ENCODE results near the gene C1orf87.

The C1orf87 gene, protein sequence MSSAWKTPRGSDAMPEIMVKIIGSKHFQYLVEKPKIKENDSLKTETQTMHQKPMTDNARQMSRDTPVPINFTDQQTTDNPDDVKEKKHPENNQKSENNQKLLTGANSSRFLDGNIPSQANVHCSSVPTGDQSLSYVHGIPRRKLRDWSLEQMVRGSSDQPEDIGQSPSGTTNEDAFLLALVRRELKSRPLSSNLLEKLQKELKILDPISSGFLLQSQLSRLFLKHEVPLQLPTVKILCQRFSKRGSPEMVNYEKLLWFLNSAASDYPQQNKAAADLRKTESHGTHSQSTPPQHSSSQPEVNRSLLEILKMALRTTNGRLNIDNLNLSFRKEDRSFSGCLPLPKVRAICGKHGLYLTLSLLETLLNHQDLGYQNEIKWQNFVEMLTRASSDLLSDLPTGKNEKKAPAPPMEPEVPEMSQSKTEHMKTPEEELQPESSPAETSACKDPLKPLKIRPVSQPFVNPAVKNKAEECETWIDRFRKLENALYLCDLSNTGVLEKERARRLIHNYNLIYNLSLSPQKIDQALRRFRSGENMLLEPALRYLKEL

GRCh38 chr1:60073605-60074278 is at the start of gene C1orf87:
C1orf87 (minus strand) TSS chr1:60073770; CDS start chr1:60072643, 1,127 bp downstream.
- FAIRE-seq = no peak

GRCh38 chr1:60118085-60118484 is 44.5 kb upstream of the C1orf87 start:
- FAIRE-seq = no peak

- FAIRE-seq = no peak
These were observed 41.3 kb upstream of the C1orf87 start for GRCh38 chr1:60114745-60115318.

DNA sequence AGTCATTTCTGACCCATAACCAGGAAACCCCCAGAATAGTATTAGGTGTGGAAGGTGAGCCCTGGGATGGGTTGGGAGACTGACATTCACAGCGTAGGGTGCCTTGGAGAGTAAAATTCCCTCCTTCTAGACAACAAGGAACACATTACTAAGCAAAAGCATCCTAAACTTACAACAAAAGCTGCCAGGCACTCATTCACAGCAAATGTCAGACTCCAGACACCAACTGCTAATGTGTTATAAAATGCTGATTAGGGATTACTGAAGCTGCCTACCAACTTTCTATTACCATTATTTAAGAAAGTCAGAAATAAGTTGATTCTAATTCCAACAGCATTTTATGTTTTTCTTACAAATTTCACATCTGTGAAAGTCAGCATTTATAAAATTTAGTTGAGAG is 40.0 kb upstream of the C1orf87 start:
- no peak for FAIRE-seq

DNA sequence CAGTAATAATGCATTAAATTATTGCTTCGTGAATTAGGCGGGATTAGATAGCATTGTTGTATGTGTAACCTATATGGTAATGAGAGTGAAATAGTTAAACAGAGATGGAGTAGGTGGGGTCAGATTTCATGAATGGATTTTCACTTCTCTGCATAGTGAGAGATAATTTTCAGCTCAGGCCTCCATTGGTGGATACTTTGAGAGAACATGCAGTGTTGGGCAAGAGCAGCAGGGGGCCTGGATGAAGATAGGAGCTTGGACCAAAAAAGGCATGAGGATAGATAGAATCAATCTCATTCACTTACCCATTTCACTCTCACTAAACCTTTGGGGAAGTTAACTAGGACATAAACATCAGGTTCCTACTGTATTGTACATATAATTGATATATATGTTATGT is 39.5 kb upstream of the C1orf87 start:
- no peak for FAIRE-seq

DNA sequence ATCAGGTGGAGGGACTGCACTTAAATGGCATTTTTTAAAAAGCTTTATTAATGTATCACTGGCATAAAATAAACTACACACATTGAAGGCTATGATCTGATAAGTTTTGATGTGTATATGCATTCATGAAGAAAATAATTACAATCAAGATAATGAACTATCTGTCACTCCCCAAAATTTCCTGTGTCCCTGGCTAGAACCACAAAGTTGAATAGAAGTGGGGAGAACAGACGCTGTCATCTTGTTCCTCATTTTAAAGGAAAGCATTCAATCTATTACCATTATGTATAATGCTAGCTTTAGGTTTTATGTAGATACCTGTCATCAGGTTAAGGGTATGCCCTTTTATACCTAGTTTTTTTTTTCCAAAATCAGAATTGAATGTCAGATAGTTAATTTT is 38.1 kb upstream of the C1orf87 start:
- FAIRE-seq = no peak

GRCh38 chr1:60111118-60111517 is 37.5 kb upstream of the C1orf87 start:
- no peak for FAIRE-seq

- FAIRE-seq = no peak
These were observed 34.6 kb upstream of the C1orf87 start for GRCh38 chr1:60108196-60108595.

DNA sequence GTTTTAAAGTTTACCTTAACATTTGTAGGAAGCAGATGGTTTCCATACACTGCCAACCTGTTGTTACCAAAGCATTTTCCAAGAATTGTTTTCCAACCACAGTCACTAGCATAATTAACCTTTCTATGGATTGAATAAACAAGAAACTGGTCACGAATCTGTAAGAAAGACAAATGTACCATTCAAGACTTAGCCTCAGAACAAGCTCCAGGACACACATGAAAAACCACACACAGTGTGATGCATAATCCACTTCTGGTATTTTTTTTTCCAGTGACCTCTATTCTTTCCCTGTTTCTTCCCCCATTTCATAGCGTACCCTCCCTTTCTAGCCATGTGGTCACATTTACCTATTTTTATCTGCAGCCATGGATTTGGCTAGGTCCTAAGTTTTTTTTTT is 29.6 kb upstream of the C1orf87 start:
- FAIRE-seq = no peak

DNA sequence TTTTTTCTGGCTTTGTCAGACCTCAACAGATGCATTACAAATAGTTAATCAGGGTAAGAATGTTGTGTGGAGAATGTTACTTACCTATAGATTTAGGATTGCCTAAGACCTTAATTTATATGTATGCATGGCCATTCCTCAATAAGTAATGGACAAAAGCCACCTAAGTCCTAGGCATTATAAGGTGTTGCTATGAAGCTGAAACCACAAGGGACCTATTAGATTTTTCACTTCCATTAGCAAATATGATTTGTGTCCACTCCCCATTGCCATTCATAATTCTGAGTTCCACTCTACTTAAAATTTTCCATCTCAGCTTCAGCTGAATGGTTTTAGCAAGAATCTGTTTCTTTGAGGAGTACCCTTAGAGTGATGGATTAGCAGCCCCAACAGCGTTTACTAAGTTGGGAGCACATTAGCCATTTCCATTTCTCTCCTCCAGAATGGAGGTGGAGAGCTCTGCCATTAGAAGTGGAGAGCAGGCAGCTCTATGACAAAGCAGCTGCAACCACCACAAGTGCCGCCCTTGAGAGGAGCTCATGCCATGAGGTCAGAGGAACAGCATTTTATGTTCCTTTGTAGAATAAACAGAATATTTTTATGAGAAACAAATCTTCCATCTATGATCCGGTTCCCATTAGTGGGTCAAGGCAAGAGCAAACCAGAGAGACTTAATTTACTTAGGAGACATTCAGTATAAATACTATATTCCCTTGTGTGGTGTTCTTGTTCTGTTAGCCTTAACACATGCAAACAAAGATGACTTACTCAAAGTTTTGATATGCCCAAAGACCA is 28.9 kb upstream of the C1orf87 start:
- no peak for FAIRE-seq

- no peak for FAIRE-seq
These were observed 27.9 kb upstream of the C1orf87 start for GRCh38 chr1:60101516-60101915.

DNA sequence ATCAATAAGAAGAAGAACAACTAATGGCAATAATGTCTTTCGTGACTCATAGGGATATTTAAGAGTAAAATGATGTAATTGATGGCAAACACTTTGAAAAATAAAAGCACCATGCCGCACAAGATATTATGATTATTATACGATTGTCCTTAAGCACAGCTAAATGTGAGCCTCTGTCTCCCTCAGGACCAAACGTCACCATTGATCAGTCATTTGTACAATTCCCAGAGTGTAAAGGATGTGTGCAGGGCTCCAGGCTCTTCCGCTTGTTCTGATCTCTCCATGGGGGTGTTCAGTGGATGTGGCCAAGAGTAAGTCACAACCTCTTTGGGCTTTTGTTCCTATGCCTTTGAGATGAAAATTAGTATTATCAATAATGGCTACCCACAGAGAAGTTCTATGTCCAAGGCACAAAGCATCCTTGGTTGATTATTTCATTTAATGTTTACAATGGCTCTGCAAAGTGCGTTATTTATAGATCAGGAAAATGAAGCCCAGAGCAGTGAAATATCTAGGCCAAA is 17.7 kb upstream of the C1orf87 start:
- FAIRE-seq = no peak

- no peak for FAIRE-seq
These were observed 17.1 kb upstream of the C1orf87 start for GRCh38 chr1:60090655-60091054.

DNA sequence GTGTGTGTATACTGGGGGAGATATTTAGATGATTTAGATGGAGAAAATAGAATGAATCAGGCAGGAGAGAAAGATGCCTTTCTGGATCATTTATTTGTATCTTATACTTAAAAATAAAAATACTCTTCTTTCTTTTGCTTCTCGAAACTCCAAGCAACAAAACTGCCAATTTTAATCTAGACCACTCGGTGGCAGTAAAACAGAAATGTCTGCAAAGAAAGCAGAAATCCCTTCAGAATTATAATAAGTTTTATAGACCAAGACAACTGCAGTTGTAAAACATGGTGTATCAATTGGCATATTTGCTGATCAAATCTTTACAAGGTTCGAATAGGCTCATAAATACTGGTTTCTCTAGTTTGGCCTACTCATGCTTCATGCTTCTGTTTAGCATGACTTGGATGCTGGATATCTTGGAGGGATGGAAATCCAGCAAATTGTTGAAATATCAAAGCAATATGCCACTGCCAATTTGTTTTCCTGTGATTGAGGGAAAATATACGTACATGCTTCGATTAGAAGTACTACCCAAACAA is 15.1 kb upstream of the C1orf87 start:
- FAIRE-seq = no peak

DNA sequence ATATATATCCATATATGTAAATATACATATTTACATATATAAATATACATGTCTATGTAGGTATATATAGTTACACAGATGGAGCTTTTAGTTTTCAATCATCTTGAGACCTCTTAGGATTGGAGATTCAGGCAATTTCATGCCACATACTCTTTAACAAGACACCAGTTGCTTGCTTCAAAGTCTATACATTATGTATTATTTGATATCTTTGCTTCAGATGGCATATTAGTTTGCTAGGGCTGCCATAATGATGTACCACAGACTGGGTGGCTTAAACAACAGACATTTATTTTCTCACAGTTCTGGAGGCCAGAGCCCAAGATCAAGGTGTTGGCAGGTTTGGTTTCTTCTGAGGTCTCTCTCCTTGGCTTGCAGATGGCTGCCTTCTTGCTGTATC is 14.1 kb upstream of the C1orf87 start:
- no peak for FAIRE-seq

DNA sequence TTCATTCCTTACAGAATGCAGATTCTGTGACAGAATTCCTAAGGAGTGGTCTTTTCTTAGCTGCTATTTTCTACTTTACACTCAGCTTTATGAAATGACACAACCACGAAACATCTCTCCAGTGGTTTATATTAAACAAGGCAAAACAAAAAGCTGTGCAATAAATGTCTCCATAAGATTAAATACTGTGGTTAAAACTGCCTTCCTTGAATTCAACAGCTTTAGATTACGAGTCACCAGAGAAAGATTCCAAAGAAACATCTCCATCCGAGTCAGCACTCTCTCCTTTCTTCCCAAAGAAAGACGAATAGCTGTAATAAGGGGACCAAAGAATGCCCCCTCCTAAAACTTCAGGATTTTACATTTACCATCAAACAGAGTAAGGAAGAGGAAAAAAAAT is 4.6 kb upstream of the C1orf87 start:
- no peak for FAIRE-seq

GRCh38 chr1:60071296-60071695 is 2.3 kb downstream of the C1orf87 start:
- FAIRE-seq = no peak

DNA sequence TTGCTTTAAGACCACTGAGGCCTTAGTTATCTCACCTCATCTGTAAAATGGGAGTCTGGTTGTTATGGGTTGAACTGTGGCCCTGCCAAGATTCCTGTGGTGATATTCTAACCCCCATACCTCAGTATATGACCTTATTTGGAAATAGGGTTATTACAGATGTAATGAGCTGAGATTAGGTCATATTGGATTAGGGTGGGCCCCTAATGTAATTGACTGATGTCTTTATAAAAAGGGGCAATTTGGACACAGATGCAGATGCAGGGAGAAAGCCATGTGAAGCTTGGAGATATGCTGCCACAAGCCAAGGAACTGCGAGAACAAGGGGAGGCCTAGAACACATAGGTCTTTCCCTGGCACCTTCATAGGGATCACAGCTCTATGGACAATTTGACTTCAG is 3.9 kb downstream of the C1orf87 start:
- FAIRE-seq = no peak

DNA sequence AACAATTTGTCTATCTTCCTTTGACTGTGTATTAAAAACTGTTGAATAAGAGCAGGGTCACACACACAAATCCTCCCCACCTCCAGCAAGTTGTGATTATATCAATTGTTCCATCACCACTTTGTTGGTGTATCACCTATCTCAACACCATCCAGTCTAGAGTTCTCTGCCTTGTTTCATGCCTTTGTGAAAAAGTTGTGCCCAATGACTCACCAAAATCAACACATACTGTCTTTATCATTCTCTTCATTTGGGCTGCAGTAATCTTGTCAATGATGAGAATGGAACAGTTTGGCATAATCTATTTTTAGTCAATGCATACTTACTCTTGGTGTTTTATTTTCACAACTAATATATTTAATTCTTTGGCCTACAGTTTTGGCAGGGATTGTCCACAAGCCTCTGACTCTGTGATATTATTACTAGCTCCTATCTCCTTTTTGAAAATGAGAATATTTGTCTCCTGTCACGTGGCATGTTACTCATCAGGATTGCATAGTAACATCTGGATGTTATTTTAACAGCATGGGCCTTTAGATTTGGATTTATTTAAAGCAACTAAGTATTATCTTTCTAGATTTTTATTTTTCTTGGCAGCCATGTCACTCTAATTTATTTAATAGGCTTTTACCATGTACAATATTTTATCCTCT is 5.1 kb downstream of the C1orf87 start:
- no peak for FAIRE-seq

GRCh38 chr1:60066001-60066400 is 7.6 kb downstream of the C1orf87 start:
- FAIRE-seq = no peak

- FAIRE-seq = no peak
These were observed 8.4 kb downstream of the C1orf87 start for GRCh38 chr1:60065199-60065598.

DNA sequence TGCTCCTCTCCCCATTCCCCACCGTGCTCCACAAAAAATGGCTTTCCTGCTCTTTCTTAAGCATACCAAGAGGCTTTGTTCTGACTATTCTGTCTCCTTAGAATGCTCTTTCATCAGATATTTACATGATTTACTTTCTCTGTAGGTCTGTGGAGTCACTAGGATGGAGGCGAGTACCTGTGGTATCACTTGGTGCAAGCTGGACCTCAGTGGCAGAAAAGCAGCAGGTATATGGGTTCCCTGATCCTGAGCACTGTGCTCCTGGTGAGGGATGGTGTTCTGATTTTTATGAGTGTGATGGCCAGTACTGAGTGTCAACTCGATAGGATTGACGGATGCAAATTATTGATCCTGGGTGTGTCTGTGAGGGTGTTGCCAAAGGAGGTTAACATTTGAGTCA is 10.0 kb downstream of the C1orf87 start:
- FAIRE-seq = no peak

Data from endometrium (tissue), 2 donors.